HG03457 (cell line): ENCODE results near the gene RASAL1.
"Not testable (repeated sequence)": the region's sequence is repeated elsewhere in the genome, so short reads cannot be mapped to it uniquely, and the experiment has no call there.

Source experiments
- ATAC-seq: cut with Tn5 transposase; IDR thresholded peaks from one replicate; pipeline ENCODE4 v1.9.1; 2021; ENCODE audit warnings: moderate number of reproducible peaks; ENCODE audit not compliant: unreplicated experiment

RASAL1 gene

GRCh38 chr12:113119980-113120669 lies 15.4 kb downstream of the RASAL1 start:
- no peak for ATAC-seq

- no peak for ATAC-seq
Observed at GRCh38 chr12:113118142-113118541, 17.4 kb downstream of the RASAL1 start.

- not testable (repeated sequence) for ATAC-seq
Observed at GRCh38 chr12:113117684-113118083, 17.9 kb downstream of the RASAL1 start.

- ATAC-seq, result no peak
Observed at GRCh38 chr12:113116875-113117274, 18.7 kb downstream of the RASAL1 start.

- no peak for ATAC-seq
Observed at GRCh38 chr12:113115455-113116126, 20.0 kb downstream of the RASAL1 start.

- no peak for ATAC-seq
Observed at GRCh38 chr12:113114447-113115178, 20.9 kb downstream of the RASAL1 start.

- ATAC-seq, result no peak
Observed at GRCh38 chr12:113113397-113113796, 22.2 kb downstream of the RASAL1 start.

- no peak for ATAC-seq
Observed at GRCh38 chr12:113112043-113112899, 23.3 kb downstream of the RASAL1 start.

GRCh38 chr12:113111247-113111646 lies 24.3 kb downstream of the RASAL1 start:
- ATAC-seq, result no peak

- ATAC-seq, result no peak
Observed at GRCh38 chr12:113109872-113110599, 25.5 kb downstream of the RASAL1 start.

- ATAC-seq, result no peak
Observed at GRCh38 chr12:113109360-113109759, 26.2 kb downstream of the RASAL1 start.

GRCh38 chr12:113108308-113108707 lies 27.3 kb downstream of the RASAL1 start:
- ATAC-seq, result no peak

GRCh38 chr12:113106361-113106760 lies 29.2 kb downstream of the RASAL1 start:
- ATAC-seq, result no peak

GRCh38 chr12:113105606-113106271 lies 29.8 kb downstream of the RASAL1 start:
- no peak for ATAC-seq

GRCh38 chr12:113104953-113105510 lies 30.5 kb downstream of the RASAL1 start:
- no peak for ATAC-seq

GRCh38 chr12:113103756-113104450 lies 31.7 kb downstream of the RASAL1 start:
- no peak for ATAC-seq

- ATAC-seq, result no peak
Observed at GRCh38 chr12:113102811-113103210, 32.8 kb downstream of the RASAL1 start.

- no peak for ATAC-seq
Observed at GRCh38 chr12:113101751-113102150, 33.8 kb downstream of the RASAL1 start.

- no peak for ATAC-seq
Observed at GRCh38 chr12:113099764-113100163, 35.8 kb downstream of the RASAL1 start.
